MM.1S (cell line): ENCODE results near the gene TMEM141.
"Not testable (repeated sequence)": the region's sequence is repeated elsewhere in the genome, so short reads cannot be mapped to it uniquely, and the experiment has no call there.

Source experiments
- CTCF ChIP-seq: fragments of 300-600 bp; sonication (generic); IDR thresholded peaks from 2 replicates; pipeline ENCODE4 v1.5.1; 2016; ENCODE audit warnings: antibody characterized with exemption, low read length, mixed read lengths
- EZH2 ChIP-seq: fragments of 300-600 bp; sonication (generic); optimal IDR thresholded peaks from 2 replicates; pipeline ENCODE3; 2017; ENCODE audit warnings: low read depth, mild to moderate bottlenecking, antibody characterized with exemption, low read length, mixed read lengths
- EZH2phosphoT487 ChIP-seq: fragments of 300-600 bp; sonication (generic); IDR thresholded peaks from 2 replicates; pipeline ENCODE4 v1.6.1; 2018; ENCODE audit warnings: antibody characterized with exemption, low read length

DNA sequence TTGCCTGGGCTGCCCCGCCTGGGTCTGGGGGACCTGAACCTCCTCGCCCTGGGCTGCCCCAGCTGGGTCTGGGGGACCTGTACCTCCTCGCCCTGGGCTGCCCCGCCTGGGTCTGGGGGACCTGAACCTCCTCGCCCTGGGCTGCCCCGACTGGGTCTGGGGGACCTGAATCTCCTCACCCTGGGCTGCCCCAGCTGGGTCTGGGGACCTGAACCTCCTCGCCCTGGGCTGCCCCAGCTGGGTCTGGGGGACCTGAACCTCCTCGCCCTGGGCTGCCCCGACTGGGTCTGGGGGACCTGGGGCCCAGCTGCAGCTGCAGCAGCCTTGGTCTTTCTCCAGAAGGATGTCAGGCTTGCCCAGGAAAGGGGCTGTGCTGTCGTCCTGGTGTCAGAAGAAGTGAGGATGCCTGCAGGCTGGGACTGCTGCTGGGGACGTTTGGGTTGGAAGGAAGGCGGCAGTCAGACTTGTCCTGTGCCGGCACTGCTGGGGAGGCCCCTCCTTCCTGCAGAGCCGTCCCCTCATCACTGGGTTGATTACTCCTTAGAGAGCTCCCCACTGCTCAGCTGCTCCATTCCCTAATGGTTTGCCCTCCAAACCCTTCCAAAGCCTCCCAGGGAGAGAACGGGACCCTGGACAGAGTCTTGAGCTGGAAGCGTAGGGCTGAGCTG lies 42.4 kb downstream of the TMEM141 start:
- TF ChIP-seq CTCF, EZH2, EZH2phosphoT487: not testable (repeated sequence)
